Measurements from ENCODE around the gene TBC1D22A. TPM values are rescaled to one million over a fixed set of nuclear protein-coding genes. Genes with fewer than 3 reads are reported as not detected.

Gene TBC1D22A
- total and polyA plus RNA-seq, 2 experiments from 2014 or later, result 15.3 to 19.8 TPM

- no peak overlapping the region for H2AFZ ChIP-seq
- H3K36me3 ChIP-seq (replicated peaks; ENCODE audit: insufficient read depth, low read depth), result no peaks in the 10 kb centered on the region
- H3K4me1 ChIP-seq (ENCODE audit: insufficient read depth), result peaks cover 4% of the 10 kb centered on the region
- H3K27me3 ChIP-seq, result no peaks in the 10 kb centered on the region
- 92% methylated on average over 6 of the region's 6 CpGs for WGBS (ENCODE audit: low lambda C conversion rate, missing lambda C conversion rate)
- H4K20me1 ChIP-seq (ENCODE audit: insufficient read depth, poor library complexity, severe bottlenecking), result no peaks in the 10 kb centered on the region
- H3K27ac ChIP-seq, result no peak overlapping the region
- H3K4me3 ChIP-seq, result no peak overlapping the region
- H3K9me3 ChIP-seq (ENCODE audit: low read depth), result no peaks in the 10 kb centered on the region
- peaks cover 7% of the 10 kb centered on the region for H3K79me2 ChIP-seq
- no peaks in the 10 kb centered on the region for H3K9me2 ChIP-seq (replicated peaks; ENCODE audit: insufficient read depth)
- no peak overlapping the region for H3K4me2 ChIP-seq
- TF ChIP-seq, protein P1, sequence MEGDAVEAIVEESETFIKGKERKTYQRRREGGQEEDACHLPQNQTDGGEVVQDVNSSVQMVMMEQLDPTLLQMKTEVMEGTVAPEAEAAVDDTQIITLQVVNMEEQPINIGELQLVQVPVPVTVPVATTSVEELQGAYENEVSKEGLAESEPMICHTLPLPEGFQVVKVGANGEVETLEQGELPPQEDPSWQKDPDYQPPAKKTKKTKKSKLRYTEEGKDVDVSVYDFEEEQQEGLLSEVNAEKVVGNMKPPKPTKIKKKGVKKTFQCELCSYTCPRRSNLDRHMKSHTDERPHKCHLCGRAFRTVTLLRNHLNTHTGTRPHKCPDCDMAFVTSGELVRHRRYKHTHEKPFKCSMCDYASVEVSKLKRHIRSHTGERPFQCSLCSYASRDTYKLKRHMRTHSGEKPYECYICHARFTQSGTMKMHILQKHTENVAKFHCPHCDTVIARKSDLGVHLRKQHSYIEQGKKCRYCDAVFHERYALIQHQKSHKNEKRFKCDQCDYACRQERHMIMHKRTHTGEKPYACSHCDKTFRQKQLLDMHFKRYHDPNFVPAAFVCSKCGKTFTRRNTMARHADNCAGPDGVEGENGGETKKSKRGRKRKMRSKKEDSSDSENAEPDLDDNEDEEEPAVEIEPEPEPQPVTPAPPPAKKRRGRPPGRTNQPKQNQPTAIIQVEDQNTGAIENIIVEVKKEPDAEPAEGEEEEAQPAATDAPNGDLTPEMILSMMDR (IDR thresholded peaks at IDR 0.05; ENCODE audit: poor library complexity), result no peak
- TF ChIP-seq EZH2 (IDR thresholded peaks at IDR 0.05; ENCODE audit: borderline replicate concordance) (no peak), EZH2phosphoT487 (IDR thresholded peaks at IDR 0.05; ENCODE audit: low read depth, severe bottlenecking, unreplicated experiment) (no peak)
- DNase-seq (ENCODE audit: low spot score), result no peak
Measured at GRCh38 chr22:46849951-46850350, 87.5 kb downstream of the TBC1D22A start.

DNA sequence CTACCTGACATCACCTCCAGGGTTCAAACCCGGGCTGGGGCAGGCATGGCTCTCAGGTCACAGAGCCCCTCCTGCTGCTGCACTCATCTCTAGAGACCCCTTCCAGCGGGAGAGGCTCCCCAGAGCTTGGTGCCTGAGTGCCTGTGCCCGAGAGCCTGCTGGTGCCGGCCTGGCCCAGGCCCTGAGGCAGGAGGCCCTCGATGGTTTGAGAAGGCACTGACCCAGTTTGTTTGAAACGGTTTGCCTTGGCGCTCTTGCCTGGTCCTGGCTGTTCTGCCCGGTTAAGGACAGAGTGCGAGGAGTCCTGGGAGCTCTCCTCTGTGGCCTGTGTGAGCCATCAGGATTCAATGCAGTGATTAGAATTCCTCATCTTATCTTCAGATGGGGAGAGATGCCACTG lies 88.9 kb downstream of the TBC1D22A start:
- Histone ChIP-seq H3K36me3 (replicated peaks; ENCODE audit: insufficient read depth, low read depth) (no peaks in the 10 kb centered on the region), H3K79me2 (peaks cover 7% of the 10 kb centered on the region), H3K9me2 (replicated peaks; ENCODE audit: insufficient read depth) (no peaks in the 10 kb centered on the region), H3K27me3 (no peaks in the 10 kb centered on the region), H2AFZ (no peak overlapping the region), H3K4me3 (no peak overlapping the region), H3K27ac (no peak overlapping the region), H4K20me1 (ENCODE audit: insufficient read depth, poor library complexity, severe bottlenecking) (no peaks in the 10 kb centered on the region), H3K4me2 (no peak overlapping the region), H3K9me3 (ENCODE audit: low read depth) (no peaks in the 10 kb centered on the region), H3K4me1 (ENCODE audit: insufficient read depth) (no peaks in the 10 kb centered on the region)
- no peak for DNase-seq (ENCODE audit: low spot score)
- WGBS (ENCODE audit: low lambda C conversion rate, missing lambda C conversion rate), result 95% methylated on average over 8 of the region's 9 CpGs
- TF ChIP-seq EZH2phosphoT487 (IDR thresholded peaks at IDR 0.05; ENCODE audit: low read depth, severe bottlenecking, unreplicated experiment), result no peak
- no peak for TF ChIP-seq EZH2 (IDR thresholded peaks at IDR 0.05; ENCODE audit: borderline replicate concordance)
- TF ChIP-seq, protein P1 (IDR thresholded peaks at IDR 0.05; ENCODE audit: poor library complexity), result no peak

DNA sequence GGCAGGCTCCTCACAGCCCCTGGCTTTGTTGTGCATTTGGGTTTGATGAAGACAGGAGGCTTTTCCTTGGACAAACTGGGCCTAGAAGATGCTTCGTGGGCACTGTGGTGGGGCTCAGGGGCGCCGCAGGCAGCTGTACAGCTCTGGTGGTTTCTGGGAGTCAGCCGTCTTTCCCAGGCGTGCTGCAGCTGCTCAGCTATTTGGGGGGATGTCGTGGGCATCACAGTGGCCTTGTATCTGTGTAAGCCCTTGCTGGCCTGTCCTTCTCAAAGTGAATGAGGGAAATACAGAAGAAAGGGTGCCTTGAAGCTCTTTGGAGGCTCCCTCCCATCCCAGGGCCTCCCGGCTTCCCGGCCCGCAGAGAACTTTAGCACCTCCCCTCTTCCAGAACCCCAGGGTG lies 89.5 kb downstream of the TBC1D22A start:
- H4K20me1 ChIP-seq (ENCODE audit: insufficient read depth, poor library complexity, severe bottlenecking), result no peaks in the 10 kb centered on the region
- WGBS (ENCODE audit: low lambda C conversion rate, missing lambda C conversion rate), result 92% methylated on average over 9 of the region's 9 CpGs
- H3K9me2 ChIP-seq (replicated peaks; ENCODE audit: insufficient read depth), result no peaks in the 10 kb centered on the region
- DNase-seq (ENCODE audit: low spot score), result no peak
- no peaks in the 10 kb centered on the region for H3K36me3 ChIP-seq (replicated peaks; ENCODE audit: insufficient read depth, low read depth)
- H3K9me3 ChIP-seq (ENCODE audit: low read depth), result no peaks in the 10 kb centered on the region
- no peaks in the 10 kb centered on the region for H3K4me1 ChIP-seq (ENCODE audit: insufficient read depth)
- H3K27me3 ChIP-seq, result no peaks in the 10 kb centered on the region
- TF ChIP-seq EZH2 (IDR thresholded peaks at IDR 0.05; ENCODE audit: borderline replicate concordance) (no peak), EZH2phosphoT487 (IDR thresholded peaks at IDR 0.05; ENCODE audit: low read depth, severe bottlenecking, unreplicated experiment) (no peak)
- TF ChIP-seq, protein P1 (IDR thresholded peaks at IDR 0.05; ENCODE audit: poor library complexity), result no peak
- H3K4me3 ChIP-seq, result no peak overlapping the region
- H2AFZ ChIP-seq, result no peak overlapping the region
- H3K4me2 ChIP-seq, result no peak overlapping the region
- no peak overlapping the region for H3K27ac ChIP-seq
- H3K79me2 ChIP-seq, result peaks cover 7% of the 10 kb centered on the region

- Histone ChIP-seq H3K4me1 (ENCODE audit: insufficient read depth) (no peaks in the 10 kb centered on the region), H3K9me2 (replicated peaks; ENCODE audit: insufficient read depth) (no peaks in the 10 kb centered on the region), H3K79me2 (peaks cover 7% of the 10 kb centered on the region), H3K27me3 (no peaks in the 10 kb centered on the region), H3K4me2 (no peak overlapping the region), H3K4me3 (no peak overlapping the region), H4K20me1 (ENCODE audit: insufficient read depth, poor library complexity, severe bottlenecking) (no peaks in the 10 kb centered on the region), H3K9me3 (ENCODE audit: low read depth) (no peaks in the 10 kb centered on the region), H3K27ac (no peak overlapping the region), H2AFZ (no peak overlapping the region), H3K36me3 (replicated peaks; ENCODE audit: insufficient read depth, low read depth) (no peaks in the 10 kb centered on the region)
- WGBS (ENCODE audit: low lambda C conversion rate, missing lambda C conversion rate), result 96% methylated on average over 14 of the region's 14 CpGs
- DNase-seq (ENCODE audit: low spot score), result no peak
- TF ChIP-seq EZH2phosphoT487 (IDR thresholded peaks at IDR 0.05; ENCODE audit: low read depth, severe bottlenecking, unreplicated experiment) (no peak), EZH2 (IDR thresholded peaks at IDR 0.05; ENCODE audit: borderline replicate concordance) (no peak)
- TF ChIP-seq, protein P1 (IDR thresholded peaks at IDR 0.05; ENCODE audit: poor library complexity), result no peak
Measured at GRCh38 chr22:46852771-46853170, 90.3 kb downstream of the TBC1D22A start.
